ENCODE data around the gene BRSK2.

The BRSK2 gene

GRCh38 chr11:1484695-1485503, 95.2 kb downstream of the BRSK2 start:
- H3K27ac ChIP-seq = no peak overlapping the region
- TF ChIP-seq CTCF (IDR thresholded peaks at IDR 0.05) = no peak
- no peak for TF ChIP-seq ZFX (IDR thresholded peaks at IDR 0.05; ENCODE audit: borderline replicate concordance)

- H3K27ac ChIP-seq = no peak overlapping the region
- TF ChIP-seq CTCF (IDR thresholded peaks at IDR 0.05) (no peak), ZFX (IDR thresholded peaks at IDR 0.05; ENCODE audit: borderline replicate concordance) (no peak)
Measured at GRCh38 chr11:1485504-1485885, 95.8 kb downstream of the BRSK2 start.

GRCh38 chr11:1486054-1486825, 96.5 kb downstream of the BRSK2 start, which contains the start of gene MOB2:
Gene MOB2, minus strand, starts transcription at chr11:1486779. Its CDS starts 223 bp downstream, at chr11:1486556.
- no peak for TF ChIP-seq CTCF (IDR thresholded peaks at IDR 0.05)
- TF ChIP-seq ZFX (IDR thresholded peaks at IDR 0.05; ENCODE audit: borderline replicate concordance) = no peak
- H3K27ac ChIP-seq = no peak within 1 kb of the TSS

- H3K27ac ChIP-seq = no peak overlapping the region
- TF ChIP-seq ZFX (IDR thresholded peaks at IDR 0.05; ENCODE audit: borderline replicate concordance) = no peak
- TF ChIP-seq CTCF (IDR thresholded peaks at IDR 0.05) = no peak
Measured at GRCh38 chr11:1487091-1487850, 97.5 kb downstream of the BRSK2 start.

- TF ChIP-seq CTCF (IDR thresholded peaks at IDR 0.05) (no peak), ZFX (IDR thresholded peaks at IDR 0.05; ENCODE audit: borderline replicate concordance) (no peak)
- no peak overlapping the region for H3K27ac ChIP-seq
Measured at GRCh38 chr11:1487851-1488574, 98.3 kb downstream of the BRSK2 start.

- H3K27ac ChIP-seq = no peak overlapping the region
- TF ChIP-seq CTCF (IDR thresholded peaks at IDR 0.05) (no peak), ZFX (IDR thresholded peaks at IDR 0.05; ENCODE audit: borderline replicate concordance) (no peak)
Measured at GRCh38 chr11:1488575-1489180, 98.9 kb downstream of the BRSK2 start.

All from 22Rv1 (cell line).